PC-3 (cell line): Measurements from ENCODE around the gene ATP2B3. TPM values are rescaled to one million over a fixed set of nuclear protein-coding genes. Genes with fewer than 3 reads are reported as not detected.

ENCODE experiments used
- ATAC-seq: fragments of 200-7000 bp; cut with Tn5 transposase; 2 replicates; pipeline ENCODE4 v1.9.1; 2020; ENCODE audit warnings: mild to moderate bottlenecking, moderate library complexity
- BruUV-seq: library from RNA; stranded (reverse); fragments of 400-500 nt; replicated peaks from 2 replicates; lab custom pipeline; 2021; lab: Mats Ljungman, UMichigan
- CTCF ChIA-PET: fragments of 300-600 bp; sonication (Branson Sonifier 250); formaldehyde crosslinking; loops from one replicate; lab custom pipeline; 2022; ENCODE audit warnings: antibody characterized with exemption; lab: Charles Lee
- POLR2A ChIA-PET: fragments of 300-600 bp; sonication (Branson Sonifier 250); formaldehyde crosslinking; loops from one replicate; lab custom pipeline; 2022; ENCODE audit warnings: antibody characterized with exemption; ENCODE audit not compliant: unreplicated experiment; lab: Charles Lee
- DNase-seq: peaks from one replicate; pipeline ENCODE4 v3.0.0-alpha.2; 2015
- H2AFZ ChIP-seq: fragments of 300-600 bp; sonication (generic); 2 replicates; pipeline ENCODE4 v1.6.0; 2016; ENCODE audit warnings: antibody characterized with exemption, low read length
- H3F3A ChIP-seq: fragments of 300-600 bp; sonication (generic); one replicate; pipeline ENCODE4 v1.6.0; 2017; ENCODE audit warnings: antibody characterized with exemption, low read length, control low read depth, mild to moderate bottlenecking; ENCODE audit not compliant: unreplicated experiment
- H3K27ac ChIP-seq: fragments of 300-600 bp; sonication (generic); 2 replicates; pipeline ENCODE4 v1.5.1; 2016; ENCODE audit warnings: mild to moderate bottlenecking, low read length
- H3K27me3 ChIP-seq: fragments of 300-600 bp; sonication (generic); 2 replicates; pipeline ENCODE4 v1.6.1; 2016; ENCODE audit warnings: low read length, mixed read lengths
- H3K36me3 ChIP-seq: fragments of 300-600 bp; sonication (generic); 2 replicates; pipeline ENCODE4 v1.6.1; 2016; ENCODE audit warnings: low read depth, mixed run types, low read length, mixed read lengths
- H3K4me1 ChIP-seq: fragments of 300-600 bp; sonication (generic); 2 replicates; pipeline ENCODE4 v1.5.1; 2016; ENCODE audit warnings: low read length; ENCODE audit not compliant: insufficient read depth
- H3K4me2 ChIP-seq: fragments of 300-600 bp; sonication (generic); 2 replicates; pipeline ENCODE4 v1.6.0; 2016; ENCODE audit warnings: low read length
- H3K4me3 ChIP-seq: fragments of 300-600 bp; sonication (generic); 2 replicates; pipeline ENCODE4 v1.5.1; 2016; ENCODE audit warnings: mild to moderate bottlenecking, low read length, mixed read lengths
- H3K79me2 ChIP-seq: fragments of 300-600 bp; sonication (generic); 2 replicates; pipeline ENCODE4 v1.6.1; 2017; ENCODE audit warnings: low read length, mixed read lengths
- H3K9ac ChIP-seq: fragments of 300-600 bp; sonication (generic); 2 replicates; pipeline ENCODE4 v1.6.0; 2016; ENCODE audit warnings: mild to moderate bottlenecking, low read length
- H3K9me2 ChIP-seq: fragments of 300-600 bp; sonication (generic); replicated peaks from 2 replicates; pipeline ENCODE4 v1.6.1; 2016; ENCODE audit warnings: mixed run types, low read length, mixed read lengths
- H3K9me3 ChIP-seq: fragments of 300-600 bp; sonication (generic); 2 replicates; pipeline ENCODE4 v1.6.1; 2016; ENCODE audit warnings: low read length, mixed read lengths
- H4K20me1 ChIP-seq: fragments of 300-600 bp; sonication (generic); 2 replicates; pipeline ENCODE4 v1.6.1; 2016; ENCODE audit warnings: low read length, mixed read lengths
- CTCF ChIP-seq: fragments of 300-600 bp; sonication (generic); conservative IDR thresholded peaks from 2 replicates; pipeline ENCODE4 v1.5.1; 2017; ENCODE audit warnings: antibody characterized with exemption, low read depth, mild to moderate bottlenecking, low read length
- EZH2 ChIP-seq: fragments of 300-600 bp; sonication (generic); IDR thresholded peaks from one replicate; pipeline ENCODE4 v1.6.1; 2017; ENCODE audit warnings: antibody characterized with exemption, mild to moderate bottlenecking, low read length; ENCODE audit not compliant: unreplicated experiment
- EZH2phosphoT487 ChIP-seq: fragments of 300-600 bp; sonication (generic); IDR thresholded peaks from 2 replicates; pipeline ENCODE4 v1.6.1; 2018; ENCODE audit warnings: mild to moderate bottlenecking, antibody characterized with exemption, low read length, borderline replicate concordance
- intact Hi-C: fragments of 100-400 bp; cut with micrococcal nuclease; formaldehyde crosslinking; loops from 2 replicates; pipeline ENCODE4 v1.9.0; 2023
- total RNA-seq: library from RNA; depleted of rRNA; stranded (reverse); fragments of >200 nt; gene quantifications from 2 replicates; pipeline ENCODE4 v1.2.3, GENCODE V29; 2014

ATP2B3 gene
- total RNA-seq, 1 experiment from 2014 or later, result not detected

DNA sequence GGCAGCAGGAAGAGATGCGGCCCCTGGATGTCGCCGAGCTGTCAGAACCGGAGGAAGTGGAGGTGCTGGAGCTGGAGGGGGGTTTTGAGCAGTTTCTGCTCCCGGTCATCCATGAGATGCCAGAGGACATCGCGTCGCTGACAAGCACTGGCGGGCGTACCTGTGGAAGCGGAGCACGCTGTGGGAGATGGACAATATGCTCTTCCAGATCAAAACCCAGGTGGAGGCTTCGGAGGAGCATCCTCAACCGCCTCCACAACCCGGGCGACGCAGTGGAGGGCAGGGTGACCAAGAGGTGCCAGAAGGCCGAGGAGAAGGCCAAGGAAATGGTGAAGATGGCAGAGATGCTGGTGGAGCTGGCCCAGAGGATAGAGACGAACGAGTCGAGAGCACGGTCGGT is 89.1 kb downstream of the ATP2B3 start:
- Histone ChIP-seq H3K9me3 (no peaks in the 10 kb centered on the region), H2AFZ (no peak overlapping the region), H3K36me3 (no peaks in the 10 kb centered on the region), H3K4me2 (no peak overlapping the region), H3K79me2 (no peaks in the 10 kb centered on the region), H3F3A (no peaks in the 10 kb centered on the region), H3K27me3 (no peaks in the 10 kb centered on the region), H3K9me2 (no peaks in the 10 kb centered on the region), H3K9ac (no peak overlapping the region), H4K20me1 (no peaks in the 10 kb centered on the region), H3K27ac (no peak overlapping the region), H3K4me1 (no peaks in the 10 kb centered on the region), H3K4me3 (no peak overlapping the region)
- no peak for ATAC-seq
- no peak for DNase-seq
- ChIA-PET CTCF (no interaction called here), POLR2A (no interaction called here)
- intact Hi-C loops, result no loop called here
- TF ChIP-seq EZH2phosphoT487, result no peak
- no peak for TF ChIP-seq CTCF
- no peak for TF ChIP-seq EZH2
- no TSS peak for BruUV-seq

DNA sequence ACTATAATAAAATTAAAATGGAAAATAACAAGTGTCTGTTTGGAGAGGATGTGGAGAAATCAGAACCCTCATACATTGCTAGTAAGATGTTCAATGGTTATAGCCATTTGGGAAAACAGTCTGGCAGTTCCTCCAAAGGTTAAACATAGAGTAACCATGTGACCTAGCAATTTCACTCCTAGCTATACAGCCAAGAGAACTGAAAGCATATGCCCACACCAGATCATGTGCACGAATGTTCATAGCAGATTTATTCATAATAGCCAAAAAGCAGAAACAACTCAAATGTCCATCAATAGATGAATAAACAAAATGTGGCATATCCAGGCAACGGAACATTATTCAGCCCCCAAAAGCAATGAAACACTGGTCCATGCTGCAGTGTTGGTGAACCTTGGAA is 90.9 kb downstream of the ATP2B3 start:
- H3K36me3 ChIP-seq, result no peaks in the 10 kb centered on the region
- no peak overlapping the region for H3K9ac ChIP-seq
- no peak overlapping the region for H3K4me2 ChIP-seq
- no peak overlapping the region for H2AFZ ChIP-seq
- intact Hi-C loops, result loop anchor here (2.0 kb wide), 1 partner anchor 60 kb away; no protein-coding TSS in a partner anchor
- H3K79me2 ChIP-seq, result no peaks in the 10 kb centered on the region
- H3K9me2 ChIP-seq, result no peaks in the 10 kb centered on the region
- TF ChIP-seq EZH2phosphoT487 (no peak), CTCF (no peak)
- ATAC-seq (no peak), DNase-seq (no peak)
- H3K4me3 ChIP-seq, result no peak overlapping the region
- no peaks in the 10 kb centered on the region for H4K20me1 ChIP-seq
- H3K9me3 ChIP-seq, result no peaks in the 10 kb centered on the region
- no peak overlapping the region for H3K27ac ChIP-seq
- ChIA-PET CTCF (no interaction called here), POLR2A (no interaction called here)
- H3K27me3 ChIP-seq, result peaks cover 11% of the 10 kb centered on the region
- H3K4me1 ChIP-seq, result no peaks in the 10 kb centered on the region
- H3F3A ChIP-seq, result no peaks in the 10 kb centered on the region
- no TSS peak for BruUV-seq

GRCh38 chrX:153608806-153609205 is 91.4 kb downstream of the ATP2B3 start:
- Histone ChIP-seq H3K27me3 (peaks cover 15% of the 10 kb centered on the region), H3K4me2 (no peak overlapping the region), H3K27ac (no peak overlapping the region), H3F3A (no peaks in the 10 kb centered on the region), H3K9me2 (no peaks in the 10 kb centered on the region), H3K9ac (no peak overlapping the region), H3K9me3 (no peaks in the 10 kb centered on the region), H3K36me3 (no peaks in the 10 kb centered on the region), H3K4me3 (no peak overlapping the region), H3K79me2 (no peaks in the 10 kb centered on the region), H2AFZ (no peak overlapping the region), H4K20me1 (no peaks in the 10 kb centered on the region), H3K4me1 (no peaks in the 10 kb centered on the region)
- DNase-seq (no peak), ATAC-seq (no peak)
- intact Hi-C loops, result loop anchor here (2.0 kb wide), 1 partner anchor 60 kb away; no protein-coding TSS in a partner anchor
- TF ChIP-seq EZH2 (no peak), CTCF (no peak), EZH2phosphoT487 (no peak)
- no TSS peak for BruUV-seq
- ChIA-PET POLR2A (no interaction called here), CTCF (interaction anchor here (1.5 kb wide), 1 partner anchor 59 kb away, joined by 6 read pairs; no protein-coding TSS in a partner anchor)
